Measurements from ENCODE around the gene COQ8A.

COQ8A gene

DNA sequence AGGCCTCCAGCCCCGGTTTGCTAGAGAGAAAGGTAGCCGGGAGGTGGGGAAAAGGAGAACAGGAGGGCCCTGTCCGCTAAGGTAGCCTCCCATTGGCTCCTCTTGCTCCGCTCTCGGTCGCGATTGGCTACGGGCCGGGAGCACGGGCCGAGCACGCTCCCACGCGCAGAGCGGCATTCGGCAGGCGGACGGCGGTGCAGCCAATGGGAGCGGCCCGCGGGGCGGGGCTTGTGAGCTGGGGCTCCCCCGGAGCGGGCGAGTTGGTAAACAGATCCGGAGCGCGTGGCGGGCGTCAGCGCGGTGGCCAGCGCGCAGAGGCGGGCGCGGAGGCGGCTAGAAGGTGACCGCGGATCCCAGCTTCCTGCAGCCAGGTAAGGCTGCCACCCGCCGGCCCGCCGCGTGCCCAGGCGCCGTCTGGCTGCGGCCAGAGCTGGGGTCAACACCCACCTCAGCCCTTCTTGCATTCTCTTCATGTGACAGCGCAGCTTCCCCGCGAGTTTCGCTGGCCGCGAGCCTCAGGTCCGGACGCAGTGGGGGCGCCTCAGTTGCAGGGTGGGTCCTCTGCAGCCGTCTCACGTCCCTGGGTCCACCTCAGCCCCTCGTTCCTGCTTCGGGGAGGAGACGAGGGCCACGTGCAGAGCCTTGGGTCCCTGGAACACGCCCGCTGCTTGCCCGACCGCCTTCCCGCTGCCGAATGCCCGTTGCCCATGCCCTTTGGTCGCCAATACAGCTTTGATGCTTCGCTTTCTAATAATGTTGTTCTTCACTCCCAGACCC is at the start of gene COQ8A:
Gene COQ8A (plus strand): TSS at position 266 of the 777 bp plus-strand sequence. CDS start 21,092 bp downstream, outside the sequence.
- DNase-seq: peak; percentile 95

- no peak for DNase-seq
Measured at GRCh38 chr1:226890331-226891108, 49.6 kb upstream of the COQ8A start.

- DNase-seq: no peak
Measured at GRCh38 chr1:226891346-226891745, 48.7 kb upstream of the COQ8A start.

DNA sequence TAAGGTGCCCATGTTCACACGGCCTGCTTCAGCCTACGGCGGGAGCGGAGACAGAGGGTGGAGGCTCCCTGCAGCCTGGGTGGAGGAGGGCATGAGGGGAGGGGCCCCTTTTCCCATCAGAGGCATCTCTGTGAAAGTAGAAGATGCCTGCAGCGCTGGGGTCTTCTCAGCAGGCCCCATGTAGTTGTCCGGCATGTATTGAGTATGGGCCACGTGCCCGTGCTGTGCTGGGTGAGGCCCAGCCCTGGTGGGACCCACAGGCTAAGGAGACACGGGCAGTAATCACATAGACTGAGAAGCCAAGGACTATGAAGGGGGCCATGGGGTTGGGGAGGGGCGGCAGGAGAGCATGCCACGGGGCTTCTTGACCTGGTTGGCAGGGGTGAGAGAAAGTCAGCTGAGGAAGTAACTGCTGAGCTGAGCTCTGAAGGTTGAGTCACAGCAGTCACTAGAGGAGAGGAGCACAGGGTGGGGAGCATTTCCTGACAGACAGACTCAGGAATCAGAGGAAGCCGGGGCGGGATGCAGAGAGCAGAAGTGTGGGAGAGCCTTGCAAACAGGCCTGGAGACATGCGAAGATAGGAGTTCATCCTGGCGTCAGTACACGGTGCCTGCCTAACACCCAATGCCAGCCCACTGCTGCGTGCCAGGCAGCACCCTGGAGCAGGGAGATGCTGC is 48.1 kb upstream of the COQ8A start:
- DNase-seq: no peak

DNA sequence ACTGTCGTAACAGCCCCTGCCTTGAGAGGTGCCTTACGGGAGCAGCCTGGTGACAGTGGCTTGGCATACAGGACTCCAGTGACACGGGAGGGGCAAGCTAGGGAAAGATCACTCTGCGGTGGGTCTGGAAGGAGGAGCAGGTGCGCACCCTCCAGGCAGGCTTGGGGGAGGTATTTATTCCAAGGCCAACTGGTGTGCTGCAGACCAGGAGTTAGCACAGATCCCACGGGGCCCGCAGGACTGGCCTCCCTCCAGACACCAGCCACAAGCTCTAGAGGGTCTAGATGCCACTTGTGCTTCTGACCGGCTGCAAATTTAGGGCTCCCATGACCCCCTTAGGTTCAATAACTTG is 47.6 kb upstream of the COQ8A start:
- no peak for DNase-seq

DNA sequence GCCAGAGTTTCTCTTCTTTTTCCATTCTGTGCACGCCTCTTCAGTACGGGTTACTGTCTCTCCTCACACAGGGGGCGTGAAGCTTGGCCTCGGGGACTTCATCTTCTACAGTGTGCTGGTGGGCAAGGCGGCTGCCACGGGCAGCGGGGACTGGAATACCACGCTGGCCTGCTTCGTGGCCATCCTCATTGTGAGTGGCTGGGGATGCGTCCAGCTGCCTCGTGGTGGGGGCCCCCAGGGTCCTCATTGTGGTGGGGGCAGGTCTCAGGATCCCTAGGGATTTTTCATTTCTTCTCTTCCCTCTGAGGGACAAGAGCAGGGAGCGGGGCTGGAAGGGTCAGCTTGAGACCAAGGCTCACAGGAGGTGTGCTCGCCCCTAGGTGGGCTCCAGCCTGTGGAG is 46.2 kb upstream of the COQ8A start:
- DNase-seq: no peak

GRCh38 chr1:226894826-226895225 is 45.3 kb upstream of the COQ8A start:
- DNase-seq: no peak

DNA sequence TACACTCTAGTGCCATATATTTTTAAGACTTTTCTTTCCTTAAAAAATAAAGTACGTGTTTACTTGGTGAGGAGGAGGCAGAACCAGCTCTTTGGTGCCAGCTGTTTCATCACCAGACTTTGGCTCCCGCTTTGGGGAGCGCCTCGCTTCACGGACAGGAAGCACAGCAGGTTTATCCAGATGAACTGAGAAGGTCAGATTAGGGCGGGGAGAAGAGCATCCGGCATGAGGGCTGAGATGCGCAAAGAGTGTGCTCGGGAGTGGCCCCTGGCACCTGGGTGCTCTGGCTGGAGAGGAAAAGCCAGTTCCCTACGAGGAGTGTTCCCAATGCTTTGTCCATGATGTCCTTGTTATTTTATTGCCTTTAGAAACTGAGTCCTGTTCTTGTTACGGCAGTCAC is 44.5 kb upstream of the COQ8A start:
- DNase-seq: no peak

- DNase-seq: no peak
Measured at GRCh38 chr1:226898246-226898645, 41.8 kb upstream of the COQ8A start.

DNA sequence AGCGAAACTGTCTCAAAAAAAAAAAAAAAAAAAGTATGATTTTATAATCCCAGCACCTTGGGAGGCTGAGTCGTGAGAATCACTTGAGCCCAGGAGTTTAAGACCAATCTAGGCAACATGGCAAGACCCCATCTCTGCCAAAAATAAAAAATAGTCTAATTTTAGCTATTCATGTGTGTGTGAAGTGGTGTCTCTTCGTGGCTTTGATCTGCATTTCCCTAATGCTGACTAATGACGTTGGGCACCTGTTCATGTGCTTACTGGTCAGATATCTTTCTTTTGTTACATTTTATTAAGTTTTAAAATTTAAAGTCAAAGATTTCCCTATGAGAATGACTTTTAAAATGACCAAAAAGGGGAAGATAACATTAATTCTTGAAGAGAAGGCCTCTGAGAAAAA is 38.7 kb upstream of the COQ8A start:
- no peak for DNase-seq

GRCh38 chr1:226902601-226903000 is 37.5 kb upstream of the COQ8A start:
- DNase-seq: no peak

DNA sequence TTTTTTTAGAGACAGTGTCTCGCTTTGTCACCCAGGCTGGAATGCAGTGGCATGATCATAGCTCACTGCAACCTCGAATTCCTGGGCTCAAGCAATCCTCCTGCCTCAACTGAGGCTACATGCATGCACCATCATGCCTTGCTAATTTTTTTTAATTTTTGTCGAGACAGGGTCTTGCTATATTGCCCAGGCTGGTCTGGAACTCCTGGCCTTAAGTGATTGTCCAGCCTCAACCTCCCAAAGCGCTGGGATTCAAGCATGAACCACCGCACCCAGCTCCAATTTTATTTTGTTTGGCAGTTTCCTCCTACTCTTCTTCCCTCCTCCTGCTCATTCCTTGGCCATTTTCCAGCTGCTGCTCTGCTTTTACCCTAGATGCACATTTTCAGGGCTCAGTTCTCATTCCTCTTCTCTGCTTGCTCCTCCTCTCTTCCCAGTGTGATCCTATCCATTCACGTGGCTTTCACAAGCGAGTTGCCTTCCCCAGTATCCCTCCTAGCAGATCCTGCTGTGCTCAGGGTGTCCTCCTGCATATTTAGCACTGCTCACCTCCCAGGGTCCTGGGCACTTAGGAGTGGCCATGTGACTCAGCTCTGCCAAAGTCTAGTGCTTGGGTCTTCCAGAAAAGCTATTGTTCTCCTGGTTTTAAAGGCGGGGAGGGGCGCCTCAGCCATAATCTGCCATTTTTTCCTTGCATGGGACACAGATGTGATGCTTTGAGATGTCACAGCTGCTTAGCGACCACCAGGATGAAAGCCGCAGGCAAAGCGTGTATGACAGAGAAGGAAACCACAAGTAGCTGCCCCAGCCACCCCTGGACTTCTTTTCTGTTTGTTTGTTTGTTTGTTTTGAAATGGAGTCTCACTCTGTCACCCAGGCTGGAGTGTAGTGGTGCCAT is 36.0 kb upstream of the COQ8A start:
- DNase-seq: no peak

GRCh38 chr1:226904772-226905171 is 35.3 kb upstream of the COQ8A start:
- DNase-seq: no peak

GRCh38 chr1:226908419-226908818 is 31.7 kb upstream of the COQ8A start:
- DNase-seq: no peak

DNA sequence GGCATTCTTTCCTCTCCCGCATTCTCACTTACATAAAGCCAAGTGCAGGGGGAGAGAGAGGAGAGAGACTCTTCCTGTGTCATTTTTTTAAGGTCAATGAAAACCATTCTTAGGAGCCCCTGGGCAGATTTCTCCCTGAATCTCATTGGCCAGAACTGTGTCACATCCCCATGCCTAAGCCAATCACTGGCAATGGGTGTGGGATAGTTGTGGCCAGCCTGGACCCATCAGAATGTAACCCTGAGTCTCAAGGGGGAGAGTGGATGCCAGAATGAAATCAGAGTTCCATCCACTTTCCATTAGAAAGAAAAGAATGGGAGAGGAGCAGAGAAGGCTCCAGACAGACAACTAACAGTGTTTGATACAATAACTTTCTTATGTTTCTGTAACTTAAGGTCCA is 31.2 kb upstream of the COQ8A start:
- no peak for DNase-seq

- peak; percentile 8 for DNase-seq
Measured at GRCh38 chr1:226912587-226913176, 27.4 kb upstream of the COQ8A start.

DNA sequence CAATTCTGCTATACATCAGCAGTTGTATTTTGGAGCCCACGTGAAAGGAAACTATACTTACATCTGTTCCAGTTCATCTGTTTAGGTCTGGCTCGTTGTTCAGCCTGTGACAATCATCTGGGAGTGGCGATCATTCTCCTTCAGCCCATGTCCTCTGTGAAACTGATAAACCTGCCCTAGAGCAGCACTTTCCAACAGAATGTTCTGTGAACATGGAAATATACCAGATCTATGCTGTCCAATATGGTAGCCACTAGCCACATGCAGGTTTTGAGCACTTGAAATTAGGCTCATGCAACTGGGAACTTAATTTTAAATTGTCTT is 24.5 kb upstream of the COQ8A start:
- no peak for DNase-seq

- no peak for DNase-seq
Measured at GRCh38 chr1:226916497-226916896, 23.6 kb upstream of the COQ8A start.

DNA sequence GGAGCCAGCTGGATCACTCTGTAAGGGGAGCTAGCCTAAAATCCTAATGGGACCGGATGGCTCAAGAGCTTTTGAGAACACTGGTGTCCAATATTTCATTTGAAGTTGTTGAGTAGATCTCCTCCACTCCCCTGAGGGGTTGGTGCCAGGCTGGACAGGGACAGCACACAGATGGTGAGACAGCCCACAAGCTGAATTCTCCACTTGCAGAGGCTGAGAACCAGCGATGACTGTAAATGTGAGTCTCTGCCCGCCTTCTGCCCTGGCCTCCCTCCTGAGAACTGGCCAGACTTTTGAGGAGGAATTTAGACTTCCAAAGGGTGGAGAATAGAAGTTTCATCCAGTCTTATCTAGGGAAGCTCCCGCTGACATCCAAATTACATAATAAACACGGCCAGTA is 20.5 kb upstream of the COQ8A start:
- DNase-seq: no peak

DNA sequence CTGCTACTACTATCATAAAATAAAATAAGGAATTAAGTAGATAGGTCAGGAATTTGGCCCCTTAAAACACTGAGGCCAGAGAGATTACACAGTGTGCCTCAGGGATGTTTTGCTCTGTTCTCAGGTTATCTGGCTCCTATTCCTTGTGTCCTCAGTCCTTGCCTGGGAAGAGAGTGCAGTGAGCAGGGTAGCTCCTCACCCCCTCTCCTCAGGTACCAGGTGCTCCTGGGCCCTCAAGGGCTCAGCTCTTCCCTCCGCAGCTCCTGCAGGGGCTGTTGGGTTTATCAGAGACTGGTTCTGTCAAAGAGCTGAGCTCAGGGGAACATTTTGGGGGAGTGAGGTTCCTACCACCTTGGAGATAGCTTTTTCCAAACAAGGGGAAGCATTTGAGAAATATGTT is 20.1 kb upstream of the COQ8A start:
- DNase-seq: no peak

- no peak for DNase-seq
Measured at GRCh38 chr1:226920446-226920894, 19.6 kb upstream of the COQ8A start.

DNA sequence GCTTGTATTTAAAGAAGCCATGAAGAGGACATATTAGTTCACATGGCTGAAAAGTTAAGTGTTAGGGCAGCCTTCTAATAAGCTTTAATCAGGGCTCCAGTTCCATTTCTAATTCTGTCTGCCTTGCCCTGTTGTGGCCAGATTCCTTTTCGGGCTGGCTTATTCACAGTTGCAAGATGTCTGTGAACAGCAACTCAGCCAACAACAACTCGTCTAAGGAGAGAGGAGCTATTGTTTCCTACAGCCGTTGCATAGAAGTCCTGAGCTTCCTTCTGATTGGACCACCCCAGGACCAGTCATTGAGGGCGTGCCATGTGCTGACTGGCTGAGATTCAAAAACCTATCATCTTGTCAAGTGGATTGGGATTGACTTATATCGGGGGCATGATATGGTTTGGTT is 18.6 kb upstream of the COQ8A start:
- no peak for DNase-seq
